HCT116 (cell line): ENCODE data around the gene SELENBP1. TPM values are rescaled to one million over a fixed set of nuclear protein-coding genes. Genes with fewer than 3 reads are reported as not detected.

Experiments used
- ATAC-seq: fragments of 200-7000 bp; cut with Tn5 transposase; 2 replicates; pipeline ENCODE4 v1.9.1; 2020; ENCODE audit warnings: mild to moderate bottlenecking, moderate library complexity
- BruUV-seq: library from RNA; stranded (reverse); fragments of 400-500 nt; replicated peaks from 2 replicates; lab custom pipeline; 2021; lab: Mats Ljungman, UMichigan
- CTCF ChIA-PET: fragments of 300-600 bp; sonication (Branson Sonifier 250); formaldehyde crosslinking; loops from one replicate; lab custom pipeline; 2021; ENCODE audit warnings: antibody characterized with exemption; lab: Charles Lee
- POLR2A ChIA-PET: fragments of 300-600, 350-600 bp; sonication (Branson Sonifier 250); formaldehyde crosslinking; loops from one replicate; lab custom pipeline; 2021; ENCODE audit warnings: antibody characterized with exemption; lab: Charles Lee
- RAD21 ChIA-PET, 2 experiments: fragments of 300-600 bp; sonication (Branson Sonifier 250); formaldehyde crosslinking; loops; one replicate each; lab custom pipeline; 2023; ENCODE audit warnings: low total read pairs in 2 of 2; ENCODE audit not compliant: uncharacterized antibody in 2 of 2, unreplicated experiment in 2 of 2, low non-redundant PET in 1 of 2; lab: Charles Lee
- DNase-seq: peaks from one replicate; pipeline ENCODE4 v3.0.0-alpha.2; 2010; ENCODE audit warnings: low read depth, low spot score
- H2AFZ ChIP-seq: fragments of 200-600 bp; shearing (Covaris generic), sonication (generic); 2 replicates; pipeline ENCODE4 v1.6.1; 2017; ENCODE audit warnings: low read depth, mixed run types, mixed read lengths, antibody characterized with exemption, low read length; ENCODE audit not compliant: poor library complexity, severe bottlenecking
- H3K27ac ChIP-seq: 2 replicates; pipeline ENCODE4 v1.5.1; 2012; ENCODE audit warnings: low read depth, low read length
- H3K27me3 ChIP-seq: fragments of 200-600 bp; sonication (generic); 2 replicates; pipeline ENCODE4 v1.6.1; 2016; ENCODE audit warnings: mixed run types, low read length, mixed read lengths; ENCODE audit not compliant: insufficient read depth
- H3K36me3 ChIP-seq, 2 experiments: fragments of 200-500 bp in 1 of 2; fragments of 200-600 bp in 1 of 2; sonication (Bioruptor generic) in 1 of 2; sonication (generic) in 1 of 2; 2 replicates each; pipeline versions ENCODE4 v1.5.1 to v1.6.1; 2014 to 2016; ENCODE audit warnings: low read length in 2 of 2, inconsistent platforms in 1 of 2, mixed read lengths in 1 of 2, mixed run types in 1 of 2; ENCODE audit not compliant: insufficient read depth in 2 of 2, control insufficient read depth in 1 of 2
- H3K4me1 ChIP-seq, 2 experiments: fragments of 200-600 bp in 1 of 2; sonication (generic) in 1 of 2; 2 replicates each; pipeline versions ENCODE4 v1.5.1 to v1.6.1; 2012 to 2017; ENCODE audit warnings: low read length in 2 of 2, inconsistent platforms in 1 of 2, mild to moderate bottlenecking in 1 of 2, mixed read lengths in 1 of 2, mixed run types in 1 of 2, moderate library complexity in 1 of 2; ENCODE audit not compliant: insufficient read depth in 2 of 2, control insufficient read depth in 1 of 2
- H3K4me2 ChIP-seq: fragments of 200-600 bp; sonication (generic); 2 replicates; pipeline ENCODE4 v1.6.1; 2017; ENCODE audit warnings: mixed run types, low read length, mixed read lengths
- H3K4me3 ChIP-seq, 2 experiments: fragments of 200-600 bp in 1 of 2; sonication (generic) in 1 of 2; replicated peaks in 1 of 2; 2 replicates each; pipeline ENCODE4 v1.5.1; 2011 to 2016; ENCODE audit warnings: low read length in 2 of 2, control low read depth in 1 of 2, low read depth in 1 of 2, mild to moderate bottlenecking in 1 of 2, mixed read lengths in 1 of 2, mixed run types in 1 of 2
- H3K79me2 ChIP-seq: fragments of 200-600 bp; sonication (generic); 2 replicates; pipeline ENCODE4 v1.6.1; 2017; ENCODE audit warnings: mild to moderate bottlenecking, mixed run types, low read length, moderate library complexity, mixed read lengths; ENCODE audit not compliant: insufficient read depth
- H3K9ac ChIP-seq: fragments of 200-600 bp; sonication (generic); 2 replicates; pipeline ENCODE4 v1.6.1; 2016; ENCODE audit warnings: low read length, mixed read lengths
- H3K9me2 ChIP-seq: fragments of 200-600 bp; sonication (generic), shearing (Covaris generic); 2 replicates; pipeline ENCODE4 v1.6.1; 2017; ENCODE audit warnings: mixed run types, mild to moderate bottlenecking, moderate library complexity; ENCODE audit not compliant: insufficient read depth
- H3K9me3 ChIP-seq, 2 experiments: fragments of 200-500 bp in 1 of 2; fragments of 200-600 bp in 1 of 2; sonication (Bioruptor generic) in 1 of 2; sonication (generic) in 1 of 2; 2 replicates each; pipeline ENCODE4 v1.6.1; 2014 to 2017; ENCODE audit warnings: low read length in 2 of 2, mixed read lengths in 2 of 2, inconsistent platforms in 1 of 2, low read depth in 1 of 2, mild to moderate bottlenecking in 1 of 2, mixed run types in 1 of 2, moderate library complexity in 1 of 2; ENCODE audit not compliant: control insufficient read depth in 1 of 2, insufficient read depth in 1 of 2
- H4K20me1 ChIP-seq: fragments of 200-600 bp; sonication (generic), shearing (Covaris generic); 2 replicates; pipeline ENCODE4 v1.6.1; 2017; ENCODE audit warnings: mixed run types, mild to moderate bottlenecking, moderate library complexity; ENCODE audit not compliant: insufficient read depth
- EGR1 ChIP-seq: IDR thresholded peaks from 2 replicates; pipeline ENCODE4 v1.6.1; 2012; ENCODE audit warnings: low read depth
- RAD21 ChIP-seq: IDR thresholded peaks from 2 replicates; pipeline ENCODE4 v1.6.1; 2012; ENCODE audit warnings: low read depth, mild to moderate bottlenecking
- SP1 ChIP-seq: IDR thresholded peaks from 2 replicates; pipeline ENCODE4 v1.6.1; 2012; ENCODE audit warnings: low read depth
- SRF ChIP-seq: IDR thresholded peaks from 2 replicates; pipeline ENCODE4 v1.6.1; 2012; ENCODE audit warnings: low read depth
- TCF7L2 ChIP-seq: IDR thresholded peaks from 2 replicates; pipeline ENCODE4 v1.7.0; 2011; ENCODE audit warnings: borderline replicate concordance, inconsistent platforms; ENCODE audit not compliant: insufficient read depth, insufficient read length; ENCODE audit errors: extremely low read depth
- ZNF274 ChIP-seq: fragments of 200-500 bp; sonication (Bioruptor generic); IDR thresholded peaks from 2 replicates; pipeline ENCODE4 v1.6.1; 2014; ENCODE audit warnings: mild to moderate bottlenecking, low read depth, low read length, inconsistent platforms
- intact Hi-C: fragments of 100-400 bp; cut with micrococcal nuclease; formaldehyde crosslinking; loops from 2 replicates; pipeline ENCODE4 v1.10.0; 2022
- total RNA-seq: library from RNA; stranded (reverse); gene quantifications from one replicate; pipeline ENCODE4 v1.2.1, GENCODE V29; 2021; ENCODE audit not compliant: unreplicated experiment
- TF ChIP-seq, protein P1 (sequence below): IDR thresholded peaks from 2 replicates; pipeline ENCODE4 v1.6.1; 2012; ENCODE audit warnings: low read depth

The SELENBP1 gene
- total RNA-seq, 1 experiment from 2014 or later, result 0.42 TPM

DNA sequence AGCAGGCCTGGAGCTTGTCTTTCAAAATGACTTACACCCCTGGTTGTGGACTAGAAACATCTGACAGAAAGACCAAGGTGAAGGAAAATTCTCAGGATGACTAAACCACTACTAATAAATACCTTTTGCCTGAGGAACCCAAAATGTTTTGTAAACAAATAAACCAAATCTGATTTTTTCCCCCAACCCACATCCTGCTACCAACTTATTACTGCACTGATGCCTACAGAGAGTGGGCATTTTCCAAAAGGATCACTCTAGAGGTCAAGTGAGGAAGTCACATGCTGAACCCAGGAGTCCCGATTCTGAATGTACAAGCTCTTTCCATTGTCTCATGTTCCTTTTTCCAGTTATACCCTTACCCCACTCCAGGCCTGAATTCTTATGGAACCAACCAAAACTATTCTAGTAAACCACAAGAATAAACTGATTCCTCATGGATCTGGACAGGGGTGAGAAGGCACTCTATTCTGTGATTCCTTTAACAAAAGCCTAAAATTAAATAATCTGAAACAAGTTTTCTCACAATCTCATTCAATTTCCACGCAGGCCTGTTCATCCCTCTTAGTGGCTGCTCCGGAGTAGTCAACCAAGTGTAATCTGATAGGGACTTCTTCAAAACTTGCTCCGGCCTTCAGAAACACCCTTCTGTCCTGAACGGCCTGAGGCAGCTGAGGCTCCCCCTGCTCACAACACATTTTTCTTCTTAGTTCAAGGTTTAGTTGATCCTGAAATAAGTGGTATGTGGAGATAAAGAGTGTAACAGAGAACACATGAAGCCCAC is 46.7 kb downstream of the SELENBP1 start:
- peak overlapping the region; percentile 73 for H3K9ac ChIP-seq
- CTCF ChIA-PET, result interaction anchor here (1.1 kb wide), 2 partner anchors 15 to 25 kb away, joined by 4 to 6 read pairs; no protein-coding TSS in a partner anchor
- TF ChIP-seq RAD21 (no peak), SRF (no peak), ZNF274 (no peak), EGR1 (no peak), SP1 (no peak), TCF7L2 (no peak)
- TF ChIP-seq, protein P1, sequence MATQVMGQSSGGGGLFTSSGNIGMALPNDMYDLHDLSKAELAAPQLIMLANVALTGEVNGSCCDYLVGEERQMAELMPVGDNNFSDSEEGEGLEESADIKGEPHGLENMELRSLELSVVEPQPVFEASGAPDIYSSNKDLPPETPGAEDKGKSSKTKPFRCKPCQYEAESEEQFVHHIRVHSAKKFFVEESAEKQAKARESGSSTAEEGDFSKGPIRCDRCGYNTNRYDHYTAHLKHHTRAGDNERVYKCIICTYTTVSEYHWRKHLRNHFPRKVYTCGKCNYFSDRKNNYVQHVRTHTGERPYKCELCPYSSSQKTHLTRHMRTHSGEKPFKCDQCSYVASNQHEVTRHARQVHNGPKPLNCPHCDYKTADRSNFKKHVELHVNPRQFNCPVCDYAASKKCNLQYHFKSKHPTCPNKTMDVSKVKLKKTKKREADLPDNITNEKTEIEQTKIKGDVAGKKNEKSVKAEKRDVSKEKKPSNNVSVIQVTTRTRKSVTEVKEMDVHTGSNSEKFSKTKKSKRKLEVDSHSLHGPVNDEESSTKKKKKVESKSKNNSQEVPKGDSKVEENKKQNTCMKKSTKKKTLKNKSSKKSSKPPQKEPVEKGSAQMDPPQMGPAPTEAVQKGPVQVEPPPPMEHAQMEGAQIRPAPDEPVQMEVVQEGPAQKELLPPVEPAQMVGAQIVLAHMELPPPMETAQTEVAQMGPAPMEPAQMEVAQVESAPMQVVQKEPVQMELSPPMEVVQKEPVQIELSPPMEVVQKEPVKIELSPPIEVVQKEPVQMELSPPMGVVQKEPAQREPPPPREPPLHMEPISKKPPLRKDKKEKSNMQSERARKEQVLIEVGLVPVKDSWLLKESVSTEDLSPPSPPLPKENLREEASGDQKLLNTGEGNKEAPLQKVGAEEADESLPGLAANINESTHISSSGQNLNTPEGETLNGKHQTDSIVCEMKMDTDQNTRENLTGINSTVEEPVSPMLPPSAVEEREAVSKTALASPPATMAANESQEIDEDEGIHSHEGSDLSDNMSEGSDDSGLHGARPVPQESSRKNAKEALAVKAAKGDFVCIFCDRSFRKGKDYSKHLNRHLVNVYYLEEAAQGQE, result no peak
- no peaks in the 10 kb centered on the region for H3K9me3 ChIP-seq
- BruUV-seq, result TSS peak; percentile 62
- peak overlapping the region; percentile 80 to 82 for H3K4me3 ChIP-seq
- H2AFZ ChIP-seq, result no peak overlapping the region
- H3K4me2 ChIP-seq, result peak overlapping the region; percentile 96
- no peaks in the 10 kb centered on the region for H4K20me1 ChIP-seq
- H3K9me2 ChIP-seq, result no peaks in the 10 kb centered on the region
- POLR2A ChIA-PET, result interaction anchor here (1.8 to 2.3 kb wide), 3 partner anchors 12 to 15 kb away, joined by 8 to 18 read pairs (median 11); no protein-coding TSS in a partner anchor
- RAD21 ChIA-PET, result interaction anchor here in 1 of 2 experiments (1.6 kb wide), 1 partner anchor 15 kb away, joined by 6 read pairs; no protein-coding TSS in a partner anchor
- DNase-seq (no peak), ATAC-seq (no peak)
- intact Hi-C loops, result loop anchor here (5.0 kb wide), 1 partner anchor 129 kb away; the partner anchor contains the start of gene PIP5K1A
- peaks cover 12 to 24% of the 10 kb centered on the region in 2 experiments for H3K4me1 ChIP-seq
- H3K27me3 ChIP-seq, result no peaks in the 10 kb centered on the region
- H3K36me3 ChIP-seq, result peaks cover 0 to under 1% of the 10 kb centered on the region in 2 experiments; a peak in 1 of 4 replicates
- no peak overlapping the region for H3K27ac ChIP-seq
- peaks cover 14% of the 10 kb centered on the region for H3K79me2 ChIP-seq
